GM10847 (cell line): ENCODE results near the gene MICALL2.

Experiments used
- POLR2A ChIP-seq: IDR thresholded peaks from 2 replicates; pipeline ENCODE4 v1.6.1; 2011; ENCODE audit not compliant: insufficient read length; ENCODE audit errors: extremely low read depth

Gene MICALL2

GRCh38 chr7:1458683-1459511 lies at the start of gene MICALL2:
Gene MICALL2, minus strand, starts transcription at chr7:1459470. Its CDS starts 144 bp downstream, at chr7:1459326.
- TF ChIP-seq POLR2A: no peak

DNA sequence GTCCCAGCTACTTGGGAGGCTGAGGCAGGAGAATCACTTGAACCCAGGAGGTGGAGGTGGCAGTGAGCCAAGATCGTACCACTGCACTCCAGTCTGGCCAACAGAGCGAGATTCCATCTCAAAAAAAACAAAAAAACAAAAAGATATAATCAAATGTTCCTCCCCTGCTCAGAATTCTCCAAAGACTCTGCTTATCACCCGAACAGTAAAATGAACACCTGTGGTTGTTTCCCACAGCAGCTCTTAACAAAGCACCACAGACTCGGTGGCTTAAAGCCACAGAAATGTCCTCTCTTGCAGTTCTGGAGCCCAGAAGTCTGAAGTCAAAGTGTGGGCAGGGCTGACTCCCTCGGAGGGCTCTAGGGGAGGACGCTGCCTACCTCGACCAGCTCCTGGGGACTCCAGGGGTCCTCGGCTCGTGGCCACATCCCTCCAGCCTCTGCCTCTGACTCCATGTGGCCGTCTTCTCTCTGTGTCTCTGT lies 49.0 kb upstream of the MICALL2 start:
- TF ChIP-seq POLR2A: no peak

GRCh38 chr7:1505731-1506550 lies 46.7 kb upstream of the MICALL2 start:
- TF ChIP-seq POLR2A: no peak

DNA sequence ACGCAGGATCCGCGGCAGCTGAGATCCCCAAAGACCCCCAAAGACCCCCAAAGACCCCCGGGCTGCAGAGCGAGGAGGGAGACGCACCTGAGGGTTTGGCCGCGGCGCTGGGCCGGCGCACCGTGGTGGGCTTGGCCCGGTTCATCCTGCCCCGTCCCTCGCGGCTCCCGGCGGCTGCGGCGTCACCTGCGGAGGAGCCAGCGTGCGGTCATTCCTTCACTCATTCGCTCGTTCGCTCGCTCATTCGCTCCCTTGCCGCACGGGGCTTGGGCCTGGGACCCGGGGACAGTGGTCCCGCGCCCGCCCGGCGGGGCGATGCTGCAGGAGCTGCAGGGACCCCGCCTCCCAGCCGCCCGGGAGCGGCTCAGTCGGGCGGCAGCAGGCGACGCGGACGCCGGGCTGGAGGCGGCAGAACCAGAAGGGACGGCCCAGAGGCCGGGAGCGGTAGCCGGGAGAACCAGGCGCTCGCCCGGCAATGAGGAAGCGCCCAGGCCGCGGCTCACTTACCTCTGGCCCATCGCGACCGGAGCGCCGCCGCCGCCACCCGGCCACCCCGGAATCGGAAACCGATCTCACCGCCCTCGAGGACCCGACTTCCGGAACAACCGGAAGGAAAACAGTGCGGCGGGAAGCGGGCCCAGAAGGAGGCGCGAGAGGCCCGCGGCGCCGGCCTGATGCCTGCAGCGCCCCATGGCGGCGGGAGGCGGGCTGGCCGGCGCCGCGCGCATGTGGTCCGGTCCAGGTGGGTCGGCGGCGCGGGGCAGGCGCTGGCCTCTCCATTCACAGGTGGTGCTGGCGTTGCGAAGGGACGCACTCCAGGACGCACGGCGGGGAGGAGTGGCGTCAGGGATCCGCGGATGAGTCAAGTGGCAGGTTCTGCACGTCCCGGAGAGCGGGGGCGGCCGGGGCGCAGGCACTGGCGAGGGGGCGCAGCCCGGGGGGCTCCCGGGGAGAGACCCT lies 44.8 kb upstream of the MICALL2 start, which contains the start of gene INTS1:
Gene INTS1, minus strand, starts transcription at position 574 of the 960 bp plus-strand sequence. Its CDS starts 429 bp downstream, at position 145.
- peak; percentile 54 for TF ChIP-seq POLR2A

DNA sequence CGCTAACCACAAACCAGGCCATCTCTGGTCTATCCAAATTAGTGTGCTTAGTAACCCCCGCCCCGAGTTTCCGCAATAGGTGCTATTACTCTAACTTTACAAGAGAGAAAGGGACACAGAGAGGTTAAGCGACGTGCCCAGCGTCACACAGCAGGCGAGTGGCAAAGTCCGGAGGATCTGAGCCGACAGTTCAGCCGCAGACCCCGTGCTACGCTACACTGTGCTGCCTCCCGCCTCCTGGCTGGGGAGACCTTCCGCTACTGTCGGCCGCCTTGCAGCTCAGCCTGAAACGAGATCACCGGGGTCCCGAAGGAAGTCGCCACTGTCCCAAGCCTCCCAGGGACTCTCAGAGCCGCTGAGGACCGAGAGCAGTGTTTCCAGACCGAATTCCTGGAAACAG lies 44.1 kb upstream of the MICALL2 start:
- no peak for TF ChIP-seq POLR2A

GRCh38 chr7:1502845-1503244 lies 43.6 kb upstream of the MICALL2 start:
- TF ChIP-seq POLR2A: no peak

- TF ChIP-seq POLR2A: no peak
Observed at GRCh38 chr7:1501487-1502270, 42.4 kb upstream of the MICALL2 start.

DNA sequence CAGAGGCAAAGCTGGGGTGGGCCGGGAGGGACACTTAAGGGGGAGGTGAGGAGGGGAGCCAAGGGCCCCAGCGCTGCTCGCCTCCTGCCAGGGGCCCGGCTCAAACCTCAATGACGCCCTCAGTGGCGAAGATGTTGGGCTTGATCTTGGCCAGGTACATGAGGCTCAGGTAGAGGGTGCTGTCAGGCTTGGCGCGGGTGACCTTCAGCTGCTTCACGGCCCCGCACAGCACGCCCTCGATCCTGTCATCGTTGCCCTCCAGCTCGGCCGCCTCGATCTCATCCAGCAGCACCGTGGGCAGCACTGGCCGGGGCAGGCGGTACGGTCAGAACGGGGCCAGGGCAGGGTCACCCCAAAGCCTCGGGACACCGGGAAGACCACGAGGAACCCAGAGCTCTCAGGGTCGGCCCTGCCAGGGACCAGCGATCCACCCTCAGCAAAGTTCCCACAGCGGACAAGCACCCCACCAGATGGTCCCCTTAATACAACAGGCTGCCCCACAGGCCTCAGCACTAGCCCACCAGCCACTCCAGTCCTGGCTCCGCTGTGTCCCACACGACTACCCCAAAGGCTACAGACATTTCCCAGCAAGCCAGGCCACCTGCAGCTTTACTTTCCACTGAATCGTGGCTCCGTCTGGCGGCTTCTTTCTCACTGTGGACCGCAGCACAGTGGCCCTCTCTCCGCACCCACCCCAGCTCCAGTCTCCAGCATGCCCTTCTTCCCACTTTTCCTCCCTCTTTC lies 41.0 kb upstream of the MICALL2 start:
- TF ChIP-seq POLR2A: no peak

- TF ChIP-seq POLR2A: no peak
Observed at GRCh38 chr7:1499367-1500029, 40.2 kb upstream of the MICALL2 start.

DNA sequence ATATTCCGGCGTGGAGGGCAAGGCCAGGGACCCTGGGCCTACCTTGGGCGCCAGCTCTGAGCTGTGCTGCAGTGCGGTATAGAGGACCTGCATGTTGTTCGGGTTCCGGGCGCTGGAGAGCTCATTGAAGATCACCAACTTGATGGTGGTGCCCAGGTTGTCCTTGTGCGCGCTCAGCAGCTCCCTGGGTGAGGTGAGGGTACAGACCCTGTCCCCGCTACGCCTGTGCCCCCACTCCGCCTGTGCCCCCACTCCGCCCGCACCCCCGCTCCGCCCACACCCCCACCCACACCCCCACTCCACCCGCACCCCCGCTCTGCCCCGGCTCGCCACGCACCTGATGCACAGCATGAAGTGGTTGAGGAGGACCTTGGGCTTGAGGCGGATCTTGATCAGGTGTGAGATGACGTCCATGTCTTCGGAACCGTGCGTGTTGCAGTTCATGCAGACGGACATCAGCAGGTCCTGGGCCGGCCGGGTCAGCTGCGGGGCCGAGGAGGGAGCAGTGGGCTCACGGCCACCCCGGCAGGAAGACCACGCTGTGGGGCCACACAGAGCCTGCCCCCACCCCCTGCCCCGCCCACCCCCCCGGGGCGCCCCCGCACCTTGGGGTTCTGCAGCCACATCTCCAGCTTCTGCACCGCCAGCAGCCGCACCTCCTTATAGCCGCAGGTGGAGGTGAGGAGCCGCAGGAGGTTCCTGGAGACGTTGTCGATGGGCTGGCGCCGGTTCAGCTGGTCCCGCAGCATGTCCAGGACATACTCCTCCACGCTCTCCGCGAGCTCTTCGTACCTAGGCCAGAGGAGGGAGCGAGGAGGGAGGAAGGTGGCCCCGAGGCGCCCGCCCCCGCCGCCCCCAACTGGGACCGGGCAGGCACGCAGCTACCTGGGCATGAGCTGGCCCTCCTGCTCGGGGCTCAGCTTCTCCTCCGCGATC lies 39.4 kb upstream of the MICALL2 start:
- TF ChIP-seq POLR2A: no peak

DNA sequence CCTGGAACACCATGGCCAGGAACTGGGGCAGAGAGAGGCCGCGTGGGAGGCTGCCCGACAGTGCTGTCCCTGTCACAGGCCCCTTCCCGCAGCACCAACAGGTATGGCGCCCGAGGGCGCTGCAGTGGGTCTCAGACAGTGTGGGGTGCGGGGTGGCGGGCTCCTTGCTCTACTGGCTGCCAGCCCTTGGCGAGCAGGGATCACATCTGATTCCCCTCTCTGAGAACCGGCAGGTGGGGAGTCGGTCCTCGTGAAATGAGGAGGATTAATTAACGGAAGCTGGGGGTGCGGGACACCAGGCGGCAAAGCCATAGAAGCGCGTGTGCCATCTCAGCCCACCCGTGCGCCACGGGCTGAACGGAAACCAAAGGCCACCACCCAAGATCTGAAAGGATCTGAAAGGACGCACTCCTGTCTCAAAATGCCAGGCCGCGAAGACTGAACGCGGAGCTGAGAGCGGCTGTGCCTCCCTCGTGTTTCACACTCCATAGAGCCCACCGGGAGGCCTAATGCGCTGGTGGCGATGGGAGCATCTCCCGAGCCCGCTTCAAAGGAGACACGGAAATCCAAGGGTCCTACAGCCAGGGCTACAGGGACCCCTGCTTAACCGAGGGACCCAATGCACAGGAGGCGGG lies 38.1 kb upstream of the MICALL2 start:
- no peak for TF ChIP-seq POLR2A
